KOPT-K1 (cell line): ENCODE measurements around the gene CELA1.

Source experiments
- H3K27ac ChIP-seq: fragments of 200-600 bp; sonication (generic); 2 replicates; pipeline ENCODE4 v1.5.1; 2016; ENCODE audit warnings: antibody characterized with exemption, mild to moderate bottlenecking, low read depth, low read length; ENCODE audit not compliant: poor library complexity, severe bottlenecking
- H3K36me3 ChIP-seq: fragments of 200-600 bp; sonication (generic); 2 replicates; pipeline ENCODE4 v1.5.1; 2017; ENCODE audit warnings: antibody characterized with exemption, mild to moderate bottlenecking, low read length, moderate library complexity; ENCODE audit not compliant: insufficient read depth
- H3K9me3 ChIP-seq: fragments of 200-600 bp; sonication (generic); 2 replicates; pipeline ENCODE4 v1.5.1; 2017; ENCODE audit warnings: antibody characterized with exemption, low read length, mild to moderate bottlenecking; ENCODE audit not compliant: insufficient read depth, poor library complexity, severe bottlenecking

The CELA1 gene

DNA sequence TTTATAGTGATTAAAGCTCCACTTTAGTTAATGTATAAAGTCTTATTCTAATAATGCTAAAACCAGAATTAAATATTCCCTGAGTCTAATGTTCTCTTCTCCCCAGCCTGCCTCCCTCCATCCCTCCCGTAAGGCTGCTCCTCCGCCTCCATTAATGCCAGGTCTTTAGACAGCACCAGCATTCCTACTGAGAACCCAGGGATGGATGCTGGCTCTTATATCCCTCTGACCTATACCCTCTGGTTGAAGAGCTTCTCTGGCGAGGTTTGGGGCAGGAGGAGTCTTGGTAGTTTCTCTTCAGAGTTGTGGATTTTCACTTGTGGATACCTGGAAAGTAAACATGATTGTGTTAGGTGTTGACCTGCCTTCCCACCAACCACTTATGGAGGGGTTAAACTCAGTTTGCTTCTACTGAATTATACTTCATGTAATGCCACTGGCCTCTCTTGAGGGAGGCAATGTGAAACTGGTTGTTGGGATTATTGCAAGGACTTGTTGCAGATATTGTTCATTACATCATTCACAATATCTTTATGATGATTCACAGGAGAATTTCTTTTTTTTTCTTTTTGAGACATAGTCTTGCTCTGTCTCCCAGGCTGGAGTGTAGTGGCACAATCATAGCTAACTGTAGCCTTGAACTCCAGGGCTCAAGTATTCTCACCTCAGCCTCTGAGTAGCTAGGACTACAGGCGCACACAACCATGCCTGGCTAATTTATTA is 65.1 kb downstream of the CELA1 start:
- no peaks in the 10 kb centered on the region for H3K9me3 ChIP-seq
- H3K27ac ChIP-seq, result no peak overlapping the region
- peaks cover 30% of the 10 kb centered on the region for H3K36me3 ChIP-seq
